ENCODE data around the gene ACACB.

DNA sequence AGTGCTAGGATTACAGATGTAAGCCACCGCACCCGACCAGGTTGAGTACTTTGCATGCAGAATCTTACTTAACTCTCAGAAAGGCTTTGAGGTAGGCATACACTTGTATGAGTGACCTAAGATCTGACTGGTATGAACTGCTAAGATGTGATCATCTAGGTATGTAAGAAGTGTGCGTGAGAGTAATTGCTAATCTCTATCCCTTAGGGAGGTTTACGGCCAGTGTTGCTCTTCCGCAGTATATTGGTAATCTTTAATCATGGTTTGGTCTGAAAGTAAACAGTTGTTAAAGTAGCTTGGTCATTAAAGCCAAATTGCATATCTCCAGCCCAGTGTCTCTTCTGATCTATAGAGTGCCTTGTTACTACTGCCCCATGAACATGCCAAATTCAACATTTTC, 11.2 kb upstream of the ACACB start:
- TF ChIP-seq, protein P1, sequence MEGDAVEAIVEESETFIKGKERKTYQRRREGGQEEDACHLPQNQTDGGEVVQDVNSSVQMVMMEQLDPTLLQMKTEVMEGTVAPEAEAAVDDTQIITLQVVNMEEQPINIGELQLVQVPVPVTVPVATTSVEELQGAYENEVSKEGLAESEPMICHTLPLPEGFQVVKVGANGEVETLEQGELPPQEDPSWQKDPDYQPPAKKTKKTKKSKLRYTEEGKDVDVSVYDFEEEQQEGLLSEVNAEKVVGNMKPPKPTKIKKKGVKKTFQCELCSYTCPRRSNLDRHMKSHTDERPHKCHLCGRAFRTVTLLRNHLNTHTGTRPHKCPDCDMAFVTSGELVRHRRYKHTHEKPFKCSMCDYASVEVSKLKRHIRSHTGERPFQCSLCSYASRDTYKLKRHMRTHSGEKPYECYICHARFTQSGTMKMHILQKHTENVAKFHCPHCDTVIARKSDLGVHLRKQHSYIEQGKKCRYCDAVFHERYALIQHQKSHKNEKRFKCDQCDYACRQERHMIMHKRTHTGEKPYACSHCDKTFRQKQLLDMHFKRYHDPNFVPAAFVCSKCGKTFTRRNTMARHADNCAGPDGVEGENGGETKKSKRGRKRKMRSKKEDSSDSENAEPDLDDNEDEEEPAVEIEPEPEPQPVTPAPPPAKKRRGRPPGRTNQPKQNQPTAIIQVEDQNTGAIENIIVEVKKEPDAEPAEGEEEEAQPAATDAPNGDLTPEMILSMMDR (IDR thresholded peaks at IDR 0.05; ENCODE audit: extremely low read depth in 1 of 2, insufficient read depth in 1 of 2, low read depth in 1 of 2, low read length in 2 of 2) = no peak
- no peak for TF ChIP-seq POLR2AphosphoS5 (IDR thresholded peaks at IDR 0.05; ENCODE audit: insufficient read depth, low read depth, low read length)
- TF ChIP-seq POLR2A (IDR thresholded peaks at IDR 0.05; ENCODE audit: low read depth, low read length) = no peak
- TF ChIP-seq, protein P2, sequence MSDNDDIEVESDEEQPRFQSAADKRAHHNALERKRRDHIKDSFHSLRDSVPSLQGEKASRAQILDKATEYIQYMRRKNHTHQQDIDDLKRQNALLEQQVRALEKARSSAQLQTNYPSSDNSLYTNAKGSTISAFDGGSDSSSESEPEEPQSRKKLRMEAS (IDR thresholded peaks at IDR 0.05; ENCODE audit: insufficient read depth, insufficient read length) = no peak
- no peak for TF ChIP-seq EZH2 (IDR thresholded peaks at IDR 0.05; ENCODE audit: borderline replicate concordance, low read depth, low read length, severe bottlenecking)
- TF ChIP-seq MYC (IDR thresholded peaks at IDR 0.05; ENCODE audit: low read depth, low read length) = no peak
- TF ChIP-seq FOS (IDR thresholded peaks at IDR 0.05; ENCODE audit: borderline replicate concordance, insufficient read depth, low read length) = no peak
- TF ChIP-seq GATA2 (IDR thresholded peaks at IDR 0.05; ENCODE audit: insufficient read depth, insufficient read length, low read depth, low read length) = no peak
- no peak for TF ChIP-seq JUN (IDR thresholded peaks at IDR 0.05; ENCODE audit: borderline replicate concordance, insufficient read depth, insufficient read length, low read depth)

All from endothelial cell of umbilical vein (primary cell).